HG02678 (cell line): Measurements from ENCODE around the gene ZNF335.

Experiments
- ATAC-seq: cut with Tn5 transposase; IDR thresholded peaks from one replicate; pipeline ENCODE4 v1.9.1; 2021; ENCODE audit warnings: mild to moderate bottlenecking, moderate library complexity; ENCODE audit not compliant: unreplicated experiment

Gene ZNF335

GRCh38 chr20:45952861-45953260, 19.1 kb downstream of the ZNF335 start:
- no peak for ATAC-seq

- ATAC-seq: no peak
Observed at GRCh38 chr20:45951925-45952834, 19.8 kb downstream of the ZNF335 start.

- ATAC-seq: no peak
Observed at GRCh38 chr20:45950330-45950646, 21.7 kb downstream of the ZNF335 start.

- ATAC-seq: no peak
Observed at GRCh38 chr20:45949542-45950329, 22.3 kb downstream of the ZNF335 start.

GRCh38 chr20:45948742-45949541, 23.1 kb downstream of the ZNF335 start:
- no peak for ATAC-seq

GRCh38 chr20:45948261-45948733, 23.7 kb downstream of the ZNF335 start:
- no peak for ATAC-seq

- no peak for ATAC-seq
Observed at GRCh38 chr20:45947110-45947866, 24.7 kb downstream of the ZNF335 start.

GRCh38 chr20:45946149-45946970, 25.6 kb downstream of the ZNF335 start:
- ATAC-seq: no peak

GRCh38 chr20:45945678-45946148, 26.3 kb downstream of the ZNF335 start:
- ATAC-seq: no peak

- no peak for ATAC-seq
Observed at GRCh38 chr20:45944965-45945677, 26.9 kb downstream of the ZNF335 start.

- no peak for ATAC-seq
Observed at GRCh38 chr20:45944151-45944964, 27.6 kb downstream of the ZNF335 start.

GRCh38 chr20:45943613-45944012, 28.4 kb downstream of the ZNF335 start:
- no peak for ATAC-seq

GRCh38 chr20:45940469-45940868, 31.5 kb downstream of the ZNF335 start:
- ATAC-seq: no peak

GRCh38 chr20:45940053-45940452, 31.9 kb downstream of the ZNF335 start:
- ATAC-seq: no peak

- no peak for ATAC-seq
Observed at GRCh38 chr20:45938727-45939438, 33.1 kb downstream of the ZNF335 start.

GRCh38 chr20:45937765-45938164, 34.2 kb downstream of the ZNF335 start:
- ATAC-seq: no peak

- peak; percentile 10 for ATAC-seq
Observed at GRCh38 chr20:45935416-45936046, 36.5 kb downstream of the ZNF335 start.
